Testis (tissue), 2 donors: ENCODE data around the gene FXYD5.

Source experiments
- CTCF ChIP-seq, 3 experiments: fragments of 450-650 bp in 2 of 3; fragments of 200-600 bp in 1 of 3; sonication (generic) in 1 of 3; IDR thresholded peaks; one replicate each; pipeline ENCODE4 v1.5.1; 2016 to 2019; ENCODE audit warnings: antibody characterized with exemption in 3 of 3, mild to moderate bottlenecking in 2 of 3, moderate library complexity in 1 of 3
- POLR2A ChIP-seq: fragments of 450-650 bp; IDR thresholded peaks from one replicate; pipeline ENCODE4 v1.6.1; 2017; ENCODE audit warnings: antibody characterized with exemption, mild to moderate bottlenecking, moderate library complexity

GRCh38 chr19:35134601-35135242 is 19.8 kb upstream of the FXYD5 start, which contains the start of gene LGI4:
- no peak for TF ChIP-seq CTCF (IDR thresholded peaks at IDR 0.05)
- no peak for TF ChIP-seq POLR2A
